ENCODE measurements around the gene TECTB. TPM values are rescaled to one million over a fixed set of nuclear protein-coding genes. Genes with fewer than 3 reads are reported as not detected.

The TECTB gene
- polyA plus RNA-seq: not detected in 2 replicates

GRCh38 chr10:112283100-112283499, at the start of gene TECTB:
Gene TECTB (plus strand): TSS chr10:112283400. CDS start chr10:112283735, 335 bp downstream.

Other genes starting within 250 kb of the TECTB start
- gene GPAM, start 99.6 kb upstream of the TECTB start, polyA plus RNA-seq: 2.8 and 9.4 TPM in 2 replicates
- gene ACSL5, start 90.7 kb downstream of the TECTB start, polyA plus RNA-seq: 0.27 TPM in 1 of 2 replicates, not detected in the other
- 33.6 and 38.8 TPM in 2 replicates for gene ZDHHC6, start 163.5 kb downstream of the TECTB start, polyA plus RNA-seq
- gene VTI1A, start 163.8 kb downstream of the TECTB start, polyA plus RNA-seq: 13.6 and 18.7 TPM in 2 replicates